ENCODE results near the gene TTC33. TPM values are rescaled to one million over a fixed set of nuclear protein-coding genes. Genes with fewer than 3 reads are reported as not detected.

TTC33 gene
- total and polyA plus RNA-seq, 2 of the 4 experiments (the other 2 are of a cell fraction) = 3.1 to 8.1 TPM

DNA sequence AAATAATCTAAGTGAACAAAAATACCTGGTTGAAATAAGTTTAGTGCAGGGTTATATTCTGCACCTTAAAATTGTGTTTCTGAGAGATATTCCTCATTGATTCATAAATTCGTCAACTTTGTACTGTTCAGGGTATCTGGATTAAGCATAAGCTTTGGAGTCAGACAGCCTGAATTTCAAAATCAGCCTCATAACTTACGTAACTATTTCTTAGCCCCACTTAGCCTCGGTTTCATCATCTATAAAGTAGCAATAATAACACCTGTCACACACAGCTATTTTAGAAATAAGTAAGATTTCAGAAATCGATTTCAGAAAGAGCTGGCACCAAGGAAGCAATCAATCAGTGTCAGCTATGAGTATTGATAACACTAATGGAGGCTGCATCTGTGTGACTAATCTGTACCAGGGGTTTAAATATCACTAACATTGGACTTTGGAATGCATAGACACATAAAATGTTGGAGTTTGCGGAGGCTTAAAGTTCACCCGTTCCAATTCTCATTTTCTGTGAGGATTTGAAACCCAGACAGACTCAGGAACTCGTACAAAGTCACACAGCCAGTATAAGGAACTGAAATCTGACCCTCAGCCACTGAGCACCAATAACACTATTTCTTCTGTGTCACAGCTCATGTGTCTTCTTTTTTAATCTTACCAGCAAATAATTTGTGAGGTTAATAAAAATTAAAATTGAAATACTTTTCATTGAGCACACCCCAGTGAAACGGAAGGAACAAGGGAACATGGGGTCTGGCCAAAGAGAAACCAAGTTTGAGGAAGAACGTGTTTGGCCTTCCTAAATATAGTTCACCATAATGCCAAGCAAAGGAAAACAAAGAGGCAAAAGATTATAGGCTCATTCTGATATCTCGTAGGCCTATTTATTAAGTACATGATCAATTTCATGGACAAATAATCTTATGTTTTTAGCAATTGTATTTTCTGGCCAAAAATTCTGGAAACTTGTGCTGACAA is 270.5 kb downstream of the TTC33 start (continued):
- no peak for TF ChIP-seq RCOR1 (IDR thresholded peaks at IDR 0.05; ENCODE audit: insufficient replicate concordance, low read length)

DNA sequence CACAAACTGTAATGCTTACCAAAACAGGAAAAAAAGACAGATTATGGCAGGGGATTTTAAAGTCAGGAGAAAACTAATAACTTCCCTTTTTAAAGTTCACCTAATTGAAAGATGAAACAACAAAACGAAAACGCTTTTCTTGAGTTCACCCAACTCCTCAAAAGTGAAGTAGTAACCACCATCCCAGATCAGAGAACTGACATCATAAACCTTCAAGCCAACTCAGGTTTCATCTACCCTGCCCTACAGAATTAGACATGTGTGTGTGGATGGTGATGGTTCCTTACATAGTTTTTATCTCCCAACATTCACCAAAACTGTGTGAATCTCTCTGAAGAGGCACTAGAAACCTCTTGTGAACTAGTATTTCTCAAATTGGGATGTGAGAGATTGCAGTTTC is 271.3 kb downstream of the TTC33 start:
- Histone ChIP-seq H2BK120ac (ENCODE audit: low read depth, low read length) (no peak overlapping the region), H3K27ac (ENCODE audit: insufficient read depth, low read length) (no peak overlapping the region), H3K9me3 (ENCODE audit: control insufficient read depth, insufficient read depth, low read length) (no peaks in the 10 kb centered on the region), H3K23ac (ENCODE audit: low read depth, low read length) (no peak overlapping the region), H4K20me1 (ENCODE audit: insufficient read depth, low read length) (no peaks in the 10 kb centered on the region), H3K4me3 (ENCODE audit: insufficient read depth, low read depth, low read length) (no peak overlapping the region), H3K9ac (ENCODE audit: low read depth, low read length) (no peak overlapping the region), H3K4ac (ENCODE audit: low read depth, low read length) (no peak overlapping the region), H4K5ac (ENCODE audit: low read depth, low read length) (no peak overlapping the region), H2BK20ac (ENCODE audit: low read depth, low read length) (no peak overlapping the region), H4K8ac (ENCODE audit: low read depth in 2 of 2, low read length in 2 of 2) (no peak overlapping the region), H4K91ac (ENCODE audit: insufficient read depth, low read depth, low read length) (no peak overlapping the region), H3K14ac (replicated peaks; ENCODE audit: low read depth, low read length) (no peak overlapping the region), H3K56ac (ENCODE audit: extremely low read depth, insufficient read depth, low read length) (no peak overlapping the region), H3K36me3 (ENCODE audit: control insufficient read depth, insufficient read depth, low read length) (no peaks in the 10 kb centered on the region), H2BK5ac (ENCODE audit: low read depth, low read length, poor library complexity, severe bottlenecking) (no peak overlapping the region), H3K79me1 (ENCODE audit: low read depth in 1 of 2, low read length in 2 of 2) (no peaks in the 10 kb centered on the region), H3K4me2 (ENCODE audit: low read depth, low read length) (no peak overlapping the region), H2AFZ (replicated peaks; ENCODE audit: low read length, poor library complexity) (no peak overlapping the region), H3K9me1 (ENCODE audit: insufficient read depth, low read length) (no peaks in the 10 kb centered on the region), H3K4me1 (ENCODE audit: control insufficient read depth, insufficient read depth, low read length) (no peaks in the 10 kb centered on the region; the same call in 1 of the 2 replicates), H3K18ac (ENCODE audit: low read depth, low read length) (no peak overlapping the region), H2AK5ac (ENCODE audit: low read depth, low read length) (no peak overlapping the region), H3K27me3 (ENCODE audit: control insufficient read depth, insufficient read depth, low read length) (no peaks in the 10 kb centered on the region), H2AK9ac (replicated peaks; ENCODE audit: low read depth, low read length, poor library complexity) (no peak overlapping the region), H2BK15ac (ENCODE audit: low read depth, low read length) (no peak overlapping the region)
- BruUV-seq (replicated peaks) = no TSS peak
- CTCF ChIA-PET = no interaction called here
- WGBS, 2 experiments (ENCODE audit: extremely low coverage in 2 of 2, insufficient read length in 1 of 2) = no CpG with 5 or more reads among the region's 2 CpGs
- in situ Hi-C loops (cut with MboI; ENCODE audit: low sequenced_read_pairs) (no loop called here), dilution Hi-C loops (cut with HindIII; ENCODE audit: low sequenced_read_pairs, unreplicated experiment) (no loop called here), intact Hi-C loops (cut with micrococcal nuclease) (no loop called here)
- ATAC-seq (ENCODE audit: low read depth) = no peak
- POLR2A ChIA-PET (ENCODE audit: unreplicated experiment) = no interaction called here
- no peak for DNase-seq
- TF ChIP-seq CHD1 (IDR thresholded peaks at IDR 0.05; ENCODE audit: low read depth, low read length) = no peak
- no peak for TF ChIP-seq MXI1 (IDR thresholded peaks at IDR 0.05; ENCODE audit: borderline replicate concordance, low read depth, low read length)
- TF ChIP-seq, protein P1, sequence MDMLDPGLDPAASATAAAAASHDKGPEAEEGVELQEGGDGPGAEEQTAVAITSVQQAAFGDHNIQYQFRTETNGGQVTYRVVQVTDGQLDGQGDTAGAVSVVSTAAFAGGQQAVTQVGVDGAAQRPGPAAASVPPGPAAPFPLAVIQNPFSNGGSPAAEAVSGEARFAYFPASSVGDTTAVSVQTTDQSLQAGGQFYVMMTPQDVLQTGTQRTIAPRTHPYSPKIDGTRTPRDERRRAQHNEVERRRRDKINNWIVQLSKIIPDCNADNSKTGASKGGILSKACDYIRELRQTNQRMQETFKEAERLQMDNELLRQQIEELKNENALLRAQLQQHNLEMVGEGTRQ (IDR thresholded peaks at IDR 0.05; ENCODE audit: low read depth, low read length) = no peak
- TF ChIP-seq MAZ (IDR thresholded peaks at IDR 0.05; ENCODE audit: borderline replicate concordance, low read depth, low read length) = no peak
- no peak for TF ChIP-seq RCOR1 (IDR thresholded peaks at IDR 0.05; ENCODE audit: insufficient replicate concordance, low read length)
- TF ChIP-seq RAD21 (IDR thresholded peaks at IDR 0.05; ENCODE audit: low read length) = no peak
- TF ChIP-seq MAFK (IDR thresholded peaks at IDR 0.05; ENCODE audit: low read depth, low read length) = no peak
- no peak for TF ChIP-seq RFX5 (IDR thresholded peaks at IDR 0.05; ENCODE audit: low read depth, low read length)
- no peak for TF ChIP-seq NFE2L2 (IDR thresholded peaks at IDR 0.05; ENCODE audit: low read depth, low read length)
- TF ChIP-seq, protein P2, sequence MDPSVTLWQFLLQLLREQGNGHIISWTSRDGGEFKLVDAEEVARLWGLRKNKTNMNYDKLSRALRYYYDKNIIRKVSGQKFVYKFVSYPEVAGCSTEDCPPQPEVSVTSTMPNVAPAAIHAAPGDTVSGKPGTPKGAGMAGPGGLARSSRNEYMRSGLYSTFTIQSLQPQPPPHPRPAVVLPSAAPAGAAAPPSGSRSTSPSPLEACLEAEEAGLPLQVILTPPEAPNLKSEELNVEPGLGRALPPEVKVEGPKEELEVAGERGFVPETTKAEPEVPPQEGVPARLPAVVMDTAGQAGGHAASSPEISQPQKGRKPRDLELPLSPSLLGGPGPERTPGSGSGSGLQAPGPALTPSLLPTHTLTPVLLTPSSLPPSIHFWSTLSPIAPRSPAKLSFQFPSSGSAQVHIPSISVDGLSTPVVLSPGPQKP (IDR thresholded peaks at IDR 0.05; ENCODE audit: borderline replicate concordance, low read depth, low read length) = no peak
- TF ChIP-seq FOS (IDR thresholded peaks at IDR 0.05; ENCODE audit: low read depth, low read length) = no peak
- no peak for TF ChIP-seq BHLHE40 (IDR thresholded peaks at IDR 0.05; ENCODE audit: low read depth, low read length)
- TF ChIP-seq SMC3 (IDR thresholded peaks at IDR 0.05; ENCODE audit: low read depth, low read length) = no peak
- no peak for TF ChIP-seq CEBPB (IDR thresholded peaks at IDR 0.05; ENCODE audit: low read depth, low read length)

Measured in IMR-90 (cell line).